GM12872 (cell line): ENCODE results near the gene USP47.

Experiments used
- TF ChIP-seq, protein P1 (sequence below): IDR thresholded peaks from 3 replicates; pipeline ENCODE4 v1.5.1; 2011; ENCODE audit warnings: low read depth, mild to moderate bottlenecking, low read length, moderate library complexity; ENCODE audit not compliant: insufficient read depth

USP47 gene

DNA sequence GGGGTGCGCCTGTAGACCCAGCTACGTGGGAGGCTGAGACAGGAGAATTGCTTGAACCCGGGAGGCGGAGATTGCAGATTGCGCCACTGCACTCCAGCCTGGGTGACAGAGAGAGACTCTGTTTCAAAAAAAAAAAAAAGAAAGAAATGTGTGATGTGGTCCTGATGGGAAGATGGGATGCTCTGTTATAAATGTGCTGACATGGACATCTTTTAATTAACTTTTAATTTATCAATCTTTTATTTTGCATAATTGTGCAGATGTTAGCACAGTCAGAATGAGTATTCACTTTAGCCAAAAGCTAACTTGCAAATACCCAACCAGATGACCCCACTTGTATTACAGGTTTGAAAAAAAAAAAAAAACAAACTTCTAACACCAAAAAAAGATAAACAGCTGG is 23.8 kb upstream of the USP47 start:
- TF ChIP-seq, protein P1, sequence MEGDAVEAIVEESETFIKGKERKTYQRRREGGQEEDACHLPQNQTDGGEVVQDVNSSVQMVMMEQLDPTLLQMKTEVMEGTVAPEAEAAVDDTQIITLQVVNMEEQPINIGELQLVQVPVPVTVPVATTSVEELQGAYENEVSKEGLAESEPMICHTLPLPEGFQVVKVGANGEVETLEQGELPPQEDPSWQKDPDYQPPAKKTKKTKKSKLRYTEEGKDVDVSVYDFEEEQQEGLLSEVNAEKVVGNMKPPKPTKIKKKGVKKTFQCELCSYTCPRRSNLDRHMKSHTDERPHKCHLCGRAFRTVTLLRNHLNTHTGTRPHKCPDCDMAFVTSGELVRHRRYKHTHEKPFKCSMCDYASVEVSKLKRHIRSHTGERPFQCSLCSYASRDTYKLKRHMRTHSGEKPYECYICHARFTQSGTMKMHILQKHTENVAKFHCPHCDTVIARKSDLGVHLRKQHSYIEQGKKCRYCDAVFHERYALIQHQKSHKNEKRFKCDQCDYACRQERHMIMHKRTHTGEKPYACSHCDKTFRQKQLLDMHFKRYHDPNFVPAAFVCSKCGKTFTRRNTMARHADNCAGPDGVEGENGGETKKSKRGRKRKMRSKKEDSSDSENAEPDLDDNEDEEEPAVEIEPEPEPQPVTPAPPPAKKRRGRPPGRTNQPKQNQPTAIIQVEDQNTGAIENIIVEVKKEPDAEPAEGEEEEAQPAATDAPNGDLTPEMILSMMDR: no peak

DNA sequence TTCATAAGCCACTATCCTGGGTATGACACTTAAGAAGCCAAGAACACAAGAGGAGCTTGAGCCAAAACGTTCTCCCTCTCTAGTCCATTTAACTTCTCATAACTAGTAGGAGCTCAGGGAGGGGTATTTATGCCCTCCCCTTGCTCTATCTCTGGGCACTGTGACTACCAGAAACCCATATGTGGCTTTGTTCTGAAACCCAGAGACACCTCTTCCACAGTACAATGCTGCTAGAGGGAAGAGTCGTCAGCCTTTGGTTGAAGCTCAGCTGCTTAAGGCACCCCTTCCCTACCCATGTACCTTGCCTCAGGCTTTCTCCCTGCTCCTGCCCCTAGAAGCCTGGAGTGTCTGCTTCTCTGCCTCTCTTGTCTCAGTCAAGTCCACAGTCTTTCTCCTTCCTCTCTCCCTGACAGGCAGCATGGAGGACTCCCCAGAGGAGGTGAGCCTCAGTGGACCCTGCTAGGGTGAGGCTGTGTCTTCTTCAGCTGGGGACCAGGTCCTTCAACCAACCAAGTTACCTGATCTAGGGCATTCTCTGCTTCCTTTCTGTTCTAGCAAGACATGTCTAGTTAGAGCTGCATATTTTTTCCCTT is 23.1 kb upstream of the USP47 start:
- TF ChIP-seq, protein P1: no peak

DNA sequence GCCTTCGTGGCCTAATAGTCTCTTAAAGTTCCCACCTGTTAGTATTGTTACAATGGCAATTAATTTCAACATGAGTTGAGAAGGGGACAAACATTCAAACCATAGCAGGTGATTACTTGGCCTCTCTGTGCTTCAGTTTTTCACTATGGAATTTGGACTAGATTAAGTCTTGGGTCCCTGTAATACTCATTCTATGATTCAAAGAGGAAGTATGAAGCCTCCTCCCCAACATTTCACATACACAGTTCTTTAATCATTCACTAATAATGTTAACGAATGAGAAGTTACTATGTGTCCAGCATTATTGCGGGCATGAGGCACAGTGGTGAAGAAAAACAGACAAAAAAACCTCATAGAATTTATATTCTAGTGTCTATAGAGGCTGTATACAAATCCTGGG is 19.9 kb upstream of the USP47 start:
- TF ChIP-seq, protein P1: no peak

DNA sequence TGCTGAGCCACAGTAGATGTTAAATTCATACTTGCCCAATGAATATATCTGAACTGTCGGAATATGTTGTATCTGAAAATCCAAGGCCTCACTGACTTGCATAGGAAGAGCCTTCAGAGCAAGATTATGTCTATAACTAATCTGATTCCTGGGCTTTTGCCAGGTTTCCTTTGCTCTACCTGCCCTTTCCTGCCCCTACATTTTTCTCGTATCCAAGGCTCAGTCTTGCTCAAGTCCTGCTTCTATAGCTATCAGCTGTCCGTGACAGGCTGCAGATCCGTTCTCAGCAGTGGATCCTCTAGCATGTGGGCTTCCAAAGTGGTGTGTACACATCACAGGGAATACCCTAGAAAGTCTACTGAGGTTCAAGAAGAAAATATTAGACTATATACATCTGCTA is 18.8 kb upstream of the USP47 start:
- TF ChIP-seq, protein P1: no peak

DNA sequence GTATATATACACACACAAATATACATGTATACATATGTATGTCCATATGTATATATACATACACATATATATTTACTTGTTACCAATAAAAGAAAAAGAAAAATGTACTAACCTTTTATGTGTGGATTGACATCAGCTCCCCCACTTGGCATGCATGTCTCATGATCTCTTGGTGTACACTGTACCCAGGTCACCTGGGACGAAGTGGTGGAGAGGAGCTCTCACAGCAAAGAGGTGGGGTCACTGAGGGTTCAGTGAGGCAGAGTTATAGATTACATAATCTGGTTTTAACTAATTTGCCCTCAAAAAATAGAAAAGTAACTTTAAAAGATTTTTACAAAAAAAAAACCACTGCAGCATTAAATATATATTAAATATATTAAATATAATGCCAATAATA is 15.5 kb upstream of the USP47 start:
- TF ChIP-seq, protein P1: no peak

DNA sequence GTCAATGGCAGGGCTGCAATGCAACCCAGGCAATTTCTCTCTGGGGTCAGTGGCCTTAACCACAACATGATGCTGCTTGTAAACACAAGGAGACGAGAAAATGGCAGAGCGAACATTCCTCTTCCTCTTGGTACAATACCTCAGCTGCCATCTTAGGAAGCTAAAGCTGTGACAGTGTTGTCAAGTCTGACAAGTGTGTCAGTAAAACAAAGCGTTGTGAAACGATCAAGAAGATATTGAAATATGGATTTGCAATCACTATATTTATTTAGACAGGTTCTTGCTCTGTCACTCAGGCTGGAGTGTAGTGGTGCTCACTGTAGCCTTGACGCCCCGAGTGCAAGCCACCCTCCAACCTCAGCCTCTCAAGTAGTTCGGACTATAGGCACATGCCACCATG is 14.5 kb upstream of the USP47 start:
- TF ChIP-seq, protein P1: no peak

DNA sequence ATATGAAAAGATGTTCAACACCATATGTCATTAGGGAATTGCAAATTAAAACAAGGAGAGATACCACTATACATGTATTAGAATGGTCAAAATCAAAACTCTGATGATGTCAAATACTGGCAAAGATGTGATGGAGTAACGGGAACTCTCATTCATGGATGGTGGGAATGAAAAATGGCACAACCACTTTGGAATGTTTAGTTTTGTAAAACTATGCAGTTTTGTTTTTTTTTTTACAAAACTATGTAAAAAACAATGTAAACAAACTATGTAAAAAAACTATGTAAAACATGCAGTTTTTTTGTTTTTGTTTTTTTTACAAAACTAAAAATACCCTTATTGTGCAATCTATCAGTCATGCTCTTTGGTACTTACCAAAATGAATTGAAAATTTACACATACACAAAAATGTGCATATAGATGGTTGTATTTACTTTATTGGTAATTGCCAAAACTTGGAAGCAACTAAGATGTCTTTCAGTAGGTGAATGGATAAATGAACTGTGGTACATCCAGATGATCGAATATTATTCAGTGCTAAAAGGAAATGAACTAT is 5.0 kb upstream of the USP47 start:
- TF ChIP-seq, protein P1: no peak
